Measurements from ENCODE around the gene ZNF83. TPM values are rescaled to one million over a fixed set of nuclear protein-coding genes. Genes with fewer than 3 reads are reported as not detected.
"Not testable (repeated sequence)": the region's sequence is repeated elsewhere in the genome, so short reads cannot be mapped to it uniquely, and the experiment has no call there.

Gene ZNF83
- total RNA-seq (10 to 100 TPM; 49.2 to 96.7 (median 55.9) TPM), polyA plus RNA-seq (10 to 100 TPM in 2 of 3 donors, 1 to 10 TPM in 1; 5.8 to 20.5 (median 10.2) TPM)

GRCh38 chr19:52637718-52638585 is at the start of gene ZNF83:
ZNF83 (minus strand) TSS chr19:52638355.
- 1% methylated on average over 55 of the region's 55 CpGs for WGBS, 2 donors

GRCh38 chr19:52687684-52688083 is 49.5 kb upstream of the ZNF83 start:
- Histone ChIP-seq H3K4me1 (peaks cover 0 to 22% (median 19%) of the 10 kb centered on the region in 4 donors), H3K27ac (no peak overlapping the region), H3K27me3 (no peaks in the 10 kb centered on the region), H3K4me3 (no peak overlapping the region), H3K9me3 (no peaks in the 10 kb centered on the region), H3K36me3 (no peaks in the 10 kb centered on the region)
- no peak for DNase-seq
- intact Hi-C loops (cut with DNase I), result no loop called here
- TF ChIP-seq POLR2A (IDR thresholded peaks at IDR 0.05) (no peak), POLR2AphosphoS5 (IDR thresholded peaks at IDR 0.05) (no peak)
- 92 to 93% methylated on average over 3 of the region's 3 CpGs for WGBS, 2 donors

More at GRCh38 chr19:52637718-52638585, at the start of gene ZNF83:
- intact Hi-C loops (cut with DNase I), result loop anchor here (2.0 to 10.0 kb wide), 3 partner anchors 37 to 97 kb away; partner anchors contain the start of gene ZNF611
- DNase-seq, result peak; percentile 98
- Histone ChIP-seq H3K4me1 (peaks cover 0 to 15% (median 14%) of the 10 kb centered on the region in 4 donors), H3K36me3 (peaks cover 0 to 16% (median 0%) of the 10 kb centered on the region in 4 donors), H3K27me3 (no peaks in the 10 kb centered on the region), H3K9me3 (no peaks in the 10 kb centered on the region), H3K27ac (peak within 1 kb of the TSS; percentile 74 to 87 (median 84)), H3K4me3 (peak within 1 kb of the TSS; percentile 63 to 73 (median 67))
- TF ChIP-seq POLR2A (IDR thresholded peaks at IDR 0.05) (peak in 1 of 2 donors; percentile 44), EP300 (IDR thresholded peaks at IDR 0.05) (no peak), CTCF (IDR thresholded peaks at IDR 0.05) (no peak), POLR2AphosphoS5 (IDR thresholded peaks at IDR 0.05) (peak in 3 of 4 donors; percentile 59 to 72 (median 68))

GRCh38 chr19:52685811-52686210 is 47.7 kb upstream of the ZNF83 start:
- intact Hi-C loops (cut with DNase I), result no loop called here
- no peak overlapping the region for H3K4me3 ChIP-seq
- TF ChIP-seq POLR2A (IDR thresholded peaks at IDR 0.05) (no peak), POLR2AphosphoS5 (IDR thresholded peaks at IDR 0.05) (no peak), EP300 (IDR thresholded peaks at IDR 0.05) (no peak), CTCF (IDR thresholded peaks at IDR 0.05) (no peak)
- no peaks in the 10 kb centered on the region for H3K36me3 ChIP-seq
- H3K27ac ChIP-seq, result no peak overlapping the region
- 60 to 79% methylated on average over 1 of the region's 1 CpG for WGBS, 2 donors
- peaks cover 0 to 15% (median 13%) of the 10 kb centered on the region in 4 donors for H3K4me1 ChIP-seq
- H3K27me3 ChIP-seq, result no peaks in the 10 kb centered on the region
- DNase-seq, result no peak
- no peaks in the 10 kb centered on the region for H3K9me3 ChIP-seq

- WGBS, 2 donors, result 27 to 81% methylated on average over 1 of the region's 1 CpG
- intact Hi-C loops (cut with DNase I), result not testable (repeated sequence)
These were observed 43.1 kb upstream of the ZNF83 start for GRCh38 chr19:52681216-52681615.

GRCh38 chr19:52679598-52679997 is 41.4 kb upstream of the ZNF83 start:
- WGBS, 2 donors, result 94 to 96% methylated on average over 5 of the region's 5 CpGs
- no peak overlapping the region for H3K27ac ChIP-seq
- intact Hi-C loops (cut with DNase I), result no loop called here
- H3K4me3 ChIP-seq, result no peak overlapping the region
- H3K36me3 ChIP-seq, result no peaks in the 10 kb centered on the region
- TF ChIP-seq EP300 (IDR thresholded peaks at IDR 0.05), result no peak
- no peak for TF ChIP-seq POLR2A (IDR thresholded peaks at IDR 0.05)
- no peak for TF ChIP-seq POLR2AphosphoS5 (IDR thresholded peaks at IDR 0.05)
- TF ChIP-seq CTCF (IDR thresholded peaks at IDR 0.05), result no peak
- H3K9me3 ChIP-seq, result no peaks in the 10 kb centered on the region
- H3K27me3 ChIP-seq, result no peaks in the 10 kb centered on the region
- H3K4me1 ChIP-seq, result no peaks in the 10 kb centered on the region
- DNase-seq, result no peak

More at GRCh38 chr19:52681216-52681615, 43.1 kb upstream of the ZNF83 start:
- not testable (repeated sequence) for H3K9me3 ChIP-seq, DNase-seq, H3K27ac ChIP-seq, H3K4me1 ChIP-seq, H3K4me3 ChIP-seq, H3K36me3 ChIP-seq, H3K27me3 ChIP-seq

- DNase-seq; H3K27me3 ChIP-seq; H3K36me3 ChIP-seq; H3K9me3 ChIP-seq; H3K4me1 ChIP-seq; intact Hi-C loops (cut with DNase I); H3K27ac ChIP-seq; H3K4me3 ChIP-seq: not testable (repeated sequence)
- WGBS, 2 donors, result 96 to 98% methylated on average over 6 of the region's 6 CpGs
These were observed 37.1 kb upstream of the ZNF83 start for GRCh38 chr19:52675239-52675638.
